ENCODE measurements around the gene ARHGEF12. TPM values are rescaled to one million over a fixed set of nuclear protein-coding genes. Genes with fewer than 3 reads are reported as not detected.

The ARHGEF12 gene
- polyA plus RNA-seq, 2 of the 4 experiments (the other 2 are of a cell fraction): 16.7 to 27.2 TPM

GRCh38 chr11:120522021-120522420 is 185.8 kb downstream of the ARHGEF12 start (continued):
- TF ChIP-seq, protein P1, sequence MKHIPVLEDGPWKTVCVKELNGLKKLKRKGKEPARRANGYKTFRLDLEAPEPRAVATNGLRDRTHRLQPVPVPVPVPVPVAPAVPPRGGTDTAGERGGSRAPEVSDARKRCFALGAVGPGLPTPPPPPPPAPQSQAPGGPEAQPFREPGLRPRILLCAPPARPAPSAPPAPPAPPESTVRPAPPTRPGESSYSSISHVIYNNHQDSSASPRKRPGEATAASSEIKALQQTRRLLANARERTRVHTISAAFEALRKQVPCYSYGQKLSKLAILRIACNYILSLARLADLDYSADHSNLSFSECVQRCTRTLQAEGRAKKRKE (CRISPR knock-in tag; IDR thresholded peaks at IDR 0.05; ENCODE audit: low read depth): no peak
- no peak for TF ChIP-seq KDM5A (IDR thresholded peaks at IDR 0.05)
- no peak for TF ChIP-seq NR3C1 (IDR thresholded peaks at IDR 0.05)

DNA sequence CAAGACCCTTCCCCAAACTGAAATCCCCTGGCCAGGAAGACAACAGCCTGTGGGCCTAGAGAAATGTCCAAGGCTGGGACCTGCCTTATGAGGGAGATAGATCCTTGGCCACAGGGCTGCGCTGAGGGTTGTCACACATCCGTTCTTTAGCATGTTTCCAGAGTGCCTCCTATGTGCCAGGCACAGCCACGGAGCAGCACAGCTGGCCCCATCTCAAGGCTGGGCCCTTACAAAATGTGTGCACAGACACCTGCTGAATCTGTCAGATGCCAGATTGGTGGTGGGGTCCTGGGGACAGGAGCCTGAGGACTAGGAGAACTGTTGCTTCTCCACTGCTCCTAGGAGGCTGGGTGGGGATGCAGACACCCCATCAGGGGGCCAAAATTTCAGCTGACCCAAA is 186.5 kb downstream of the ARHGEF12 start:
- ATAC-seq (no peak), FAIRE-seq (no peak), DNase-seq (ENCODE audit: low read depth in 1 of 2, low spot score in 1 of 2) (no peak)
- TF ChIP-seq EHF (CRISPR knock-in tag; IDR thresholded peaks at IDR 0.05) (no peak), GATA3 (IDR thresholded peaks at IDR 0.05; ENCODE audit: borderline replicate concordance) (no peak), ZSCAN20 (CRISPR knock-in tag; IDR thresholded peaks at IDR 0.05) (no peak), SREBF2 (IDR thresholded peaks at IDR 0.05) (no peak), HOXB5 (CRISPR knock-in tag; IDR thresholded peaks at IDR 0.05) (no peak), JUNB (IDR thresholded peaks at IDR 0.05) (no peak)
- TF ChIP-seq, protein P1 (CRISPR knock-in tag; IDR thresholded peaks at IDR 0.05; ENCODE audit: low read depth): no peak
- POLR2A ChIA-PET: no interaction called here
- CTCF ChIA-PET: interaction anchor here (1.6 to 3.7 kb wide), 2 partner anchors 12 to 163 kb away, joined by 6 to 19 read pairs; partner anchors contain the start of gene GRIK4
- no peak overlapping the region for H3K4me2 ChIP-seq
- H3K27ac ChIP-seq: no peak overlapping the region
- WGBS (ENCODE audit: missing lambda C conversion rate): 77% methylated on average over 3 of the region's 3 CpGs
- no peak overlapping the region for H3K4me3 ChIP-seq
- H3K4me1 ChIP-seq: no peaks in the 10 kb centered on the region
- H3K9me3 ChIP-seq: no peaks in the 10 kb centered on the region

GRCh38 chr11:120523196-120523595 is 187.0 kb downstream of the ARHGEF12 start:
- H3K4me1 ChIP-seq: no peaks in the 10 kb centered on the region
- H3K9me3 ChIP-seq: no peaks in the 10 kb centered on the region
- no peak for TF ChIP-seq BCL3 (IDR thresholded peaks at IDR 0.05)
- no peak for TF ChIP-seq RCOR1 (IDR thresholded peaks at IDR 0.05; ENCODE audit: low read depth, low read length)
- no peak for TF ChIP-seq NR3C1 (IDR thresholded peaks at IDR 0.05)
- TF ChIP-seq CBX8 (IDR thresholded peaks at IDR 0.05): no peak
- ATAC-seq (no peak), FAIRE-seq (no peak), DNase-seq (ENCODE audit: low read depth in 1 of 2, low spot score in 1 of 2) (no peak)
- ChIA-PET POLR2A (no interaction called here), CTCF (interaction anchor here (1.6 to 3.7 kb wide), 2 partner anchors 12 to 163 kb away, joined by 6 to 19 read pairs; partner anchors contain the start of gene GRIK4)
- H3K4me2 ChIP-seq: no peak overlapping the region
- no peak overlapping the region for H3K27ac ChIP-seq
- no peak overlapping the region for H3K4me3 ChIP-seq
- WGBS (ENCODE audit: missing lambda C conversion rate): 62% methylated on average over 11 of the region's 12 CpGs

DNA sequence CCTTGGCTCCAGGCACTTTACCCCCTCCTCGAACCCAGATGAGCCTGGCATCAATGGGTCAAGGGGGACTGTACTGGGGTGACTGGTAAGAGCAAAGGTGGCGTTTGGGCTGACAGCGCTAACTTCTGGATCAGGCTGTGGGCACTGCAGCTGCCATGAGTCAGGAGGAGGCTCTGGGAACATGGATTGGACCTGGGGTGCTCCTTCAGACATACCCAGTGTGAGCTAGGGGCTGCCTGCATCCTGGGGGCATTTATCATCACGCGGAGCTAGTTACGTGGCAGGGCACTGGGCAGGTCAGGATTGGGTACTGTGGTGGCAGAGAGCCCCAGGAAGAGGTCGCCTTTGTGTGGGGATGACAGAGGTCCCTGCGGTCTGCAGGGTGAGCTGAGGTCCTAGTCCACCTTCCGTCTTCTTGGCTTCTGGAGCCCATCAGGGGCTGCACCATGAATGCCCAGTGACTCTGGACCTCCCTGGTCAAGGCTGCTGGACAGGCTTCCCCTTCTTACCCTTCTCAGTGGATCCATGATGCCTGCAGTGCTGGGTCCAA is 188.4 kb downstream of the ARHGEF12 start:
- no peaks in the 10 kb centered on the region for H3K4me1 ChIP-seq
- FAIRE-seq: no peak
- TF ChIP-seq, protein P2, sequence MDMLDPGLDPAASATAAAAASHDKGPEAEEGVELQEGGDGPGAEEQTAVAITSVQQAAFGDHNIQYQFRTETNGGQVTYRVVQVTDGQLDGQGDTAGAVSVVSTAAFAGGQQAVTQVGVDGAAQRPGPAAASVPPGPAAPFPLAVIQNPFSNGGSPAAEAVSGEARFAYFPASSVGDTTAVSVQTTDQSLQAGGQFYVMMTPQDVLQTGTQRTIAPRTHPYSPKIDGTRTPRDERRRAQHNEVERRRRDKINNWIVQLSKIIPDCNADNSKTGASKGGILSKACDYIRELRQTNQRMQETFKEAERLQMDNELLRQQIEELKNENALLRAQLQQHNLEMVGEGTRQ (IDR thresholded peaks at IDR 0.05): no peak
- TF ChIP-seq MAFK (IDR thresholded peaks at IDR 0.05; ENCODE audit: partially characterized antibody): no peak
- TF ChIP-seq POLR2AphosphoS2 (conservative IDR thresholded peaks at IDR 0.05; ENCODE audit: low read length): no peak
- TF ChIP-seq BHLHE40 (IDR thresholded peaks at IDR 0.05; ENCODE audit: low read depth, low read length): no peak
- TF ChIP-seq RNF2 (IDR thresholded peaks at IDR 0.05; ENCODE audit: borderline replicate concordance, low read depth): no peak
- TF ChIP-seq SREBF2 (IDR thresholded peaks at IDR 0.05): no peak
- TF ChIP-seq ZSCAN20 (CRISPR knock-in tag; IDR thresholded peaks at IDR 0.05): no peak
- TF ChIP-seq RCOR1 (IDR thresholded peaks at IDR 0.05; ENCODE audit: low read depth, low read length): no peak
- no peak for TF ChIP-seq ZFP36 (IDR thresholded peaks at IDR 0.05; ENCODE audit: borderline replicate concordance, partially characterized antibody)
- TF ChIP-seq ESRRA (IDR thresholded peaks at IDR 0.05; ENCODE audit: borderline replicate concordance, low read length): no peak
- TF ChIP-seq GATA3 (IDR thresholded peaks at IDR 0.05; ENCODE audit: borderline replicate concordance): no peak
- no peak for TF ChIP-seq CHD2 (IDR thresholded peaks at IDR 0.05; ENCODE audit: low read length, partially characterized antibody)
- TF ChIP-seq, protein P3, sequence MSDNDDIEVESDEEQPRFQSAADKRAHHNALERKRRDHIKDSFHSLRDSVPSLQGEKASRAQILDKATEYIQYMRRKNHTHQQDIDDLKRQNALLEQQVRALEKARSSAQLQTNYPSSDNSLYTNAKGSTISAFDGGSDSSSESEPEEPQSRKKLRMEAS (IDR thresholded peaks at IDR 0.05): no peak
- TF ChIP-seq KDM5A (IDR thresholded peaks at IDR 0.05): no peak
- no peak for TF ChIP-seq FOSL2 (IDR thresholded peaks at IDR 0.05)
- no peak for TF ChIP-seq FOSL2 (CRISPR knock-in tag; IDR thresholded peaks at IDR 0.05)
- no peak for TF ChIP-seq RARB (CRISPR knock-in tag; IDR thresholded peaks at IDR 0.05)
- TF ChIP-seq, protein P4, sequence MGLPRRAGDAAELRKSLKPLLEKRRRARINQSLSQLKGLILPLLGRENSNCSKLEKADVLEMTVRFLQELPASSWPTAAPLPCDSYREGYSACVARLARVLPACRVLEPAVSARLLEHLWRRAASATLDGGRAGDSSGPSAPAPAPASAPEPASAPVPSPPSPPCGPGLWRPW (IDR thresholded peaks at IDR 0.05): no peak
- no peak for TF ChIP-seq NPAS2 (CRISPR knock-in tag; IDR thresholded peaks at IDR 0.05; ENCODE audit: borderline replicate concordance)
- no peak for TF ChIP-seq SMC3 (IDR thresholded peaks at IDR 0.05)
- TF ChIP-seq EP300 (IDR thresholded peaks at IDR 0.05): no peak
- no peak for DNase-seq (ENCODE audit: low read depth in 1 of 2, low spot score in 1 of 2)
- CTCF ChIA-PET: interaction anchor here (0.9 to 3.7 kb wide), 2 partner anchors 14 to 429 kb away, joined by 3 to 19 read pairs; partner anchors contain the start of gene GRIK4
- no peak overlapping the region for H3K27ac ChIP-seq
- POLR2A ChIA-PET: no interaction called here
- ATAC-seq: no peak
- WGBS (ENCODE audit: missing lambda C conversion rate): 54% methylated on average over 4 of the region's 9 CpGs
- H3K4me2 ChIP-seq: no peak overlapping the region
- H3K9me3 ChIP-seq: no peaks in the 10 kb centered on the region
- no peak overlapping the region for H3K4me3 ChIP-seq
